ENCODE results near the gene NTF4. TPM values are rescaled to one million over a fixed set of nuclear protein-coding genes. Genes with fewer than 3 reads are reported as not detected.

The NTF4 gene
- total and polyA plus RNA-seq, 2 of the 13 experiments (the other 11 are each of a cell fraction or from before 2014, with no cell fraction given) = not detected

DNA sequence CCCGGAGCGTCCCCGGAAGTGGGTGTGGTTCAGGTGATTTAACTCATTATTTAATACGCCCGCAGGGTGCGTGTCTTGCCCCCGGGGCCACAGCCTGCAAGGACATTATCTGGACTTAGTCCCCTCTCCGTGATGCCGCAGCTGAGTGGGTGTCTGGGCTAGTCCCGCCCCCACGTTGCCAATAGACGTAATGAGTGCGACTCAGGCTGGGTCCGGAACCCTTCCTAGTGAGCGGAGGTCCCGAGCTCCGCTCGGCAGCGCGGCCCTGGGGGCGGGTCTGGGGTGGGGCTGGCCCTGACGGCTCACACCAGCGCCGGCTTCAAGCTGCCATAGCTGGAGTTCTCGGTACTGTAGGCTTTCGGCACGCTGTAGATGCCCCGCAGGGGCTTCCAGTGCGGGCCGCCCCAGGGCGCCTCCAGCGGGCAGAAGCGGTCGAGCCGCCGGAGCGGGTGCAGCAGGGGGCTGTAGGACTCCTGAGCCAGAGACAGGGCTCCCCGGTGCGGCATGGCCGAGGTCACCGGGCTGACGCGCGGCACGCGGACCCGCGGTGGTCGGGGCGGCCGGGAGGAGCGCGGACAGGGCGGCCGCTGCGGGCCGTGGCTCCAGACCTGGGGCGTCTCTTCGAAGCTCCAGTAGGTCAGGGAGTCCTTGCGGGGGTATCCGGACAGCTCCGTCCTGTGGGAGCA, 46.8 kb downstream of the NTF4 start (continued):
- TF ChIP-seq TOPORS (CRISPR knock-in tag; IDR thresholded peaks at IDR 0.05) (no peak), ZNF749 (CRISPR knock-in tag; IDR thresholded peaks at IDR 0.05; ENCODE audit: borderline replicate concordance) (0 out of 2 replicates have a peak, but pooled peaks have one; percentile 40), ZBTB7B (CRISPR knock-in tag; IDR thresholded peaks at IDR 0.05) (peak; percentile 36; the same call in 1 of the 2 replicates), KLF15 (CRISPR knock-in tag; IDR thresholded peaks at IDR 0.05; ENCODE audit: borderline replicate concordance) (no peak), MAZ (IDR thresholded peaks at IDR 0.05; ENCODE audit: borderline replicate concordance, low read depth, low read length) (peak; percentile 42; the same call in 1 of the 2 replicates), MAZ (CRISPR knock-in tag; IDR thresholded peaks at IDR 0.05; ENCODE audit: low read depth) (no peak), MYC (CRISPR knock-in tag; IDR thresholded peaks at IDR 0.05; ENCODE audit: borderline replicate concordance) (0 out of 2 replicates have a peak, but pooled peaks have one; percentile 28), ZBTB20 (CRISPR knock-in tag; IDR thresholded peaks at IDR 0.05; ENCODE audit: borderline replicate concordance, low read depth) (no peak), BORCS8-MEF2B (CRISPR knock-in tag; IDR thresholded peaks at IDR 0.05) (peak; percentile 47)
- TF ChIP-seq, protein P1, sequence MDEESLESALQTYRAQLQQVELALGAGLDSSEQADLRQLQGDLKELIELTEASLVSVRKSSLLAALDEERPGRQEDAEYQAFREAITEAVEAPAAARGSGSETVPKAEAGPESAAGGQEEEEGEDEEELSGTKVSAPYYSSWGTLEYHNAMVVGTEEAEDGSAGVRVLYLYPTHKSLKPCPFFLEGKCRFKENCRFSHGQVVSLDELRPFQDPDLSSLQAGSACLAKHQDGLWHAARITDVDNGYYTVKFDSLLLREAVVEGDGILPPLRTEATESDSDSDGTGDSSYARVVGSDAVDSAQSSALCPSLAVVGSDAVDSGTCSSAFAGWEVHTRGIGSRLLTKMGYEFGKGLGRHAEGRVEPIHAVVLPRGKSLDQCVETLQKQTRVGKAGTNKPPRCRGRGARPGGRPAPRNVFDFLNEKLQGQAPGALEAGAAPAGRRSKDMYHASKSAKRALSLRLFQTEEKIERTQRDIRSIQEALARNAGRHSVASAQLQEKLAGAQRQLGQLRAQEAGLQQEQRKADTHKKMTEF (CRISPR knock-in tag; IDR thresholded peaks at IDR 0.05) = no peak

DNA sequence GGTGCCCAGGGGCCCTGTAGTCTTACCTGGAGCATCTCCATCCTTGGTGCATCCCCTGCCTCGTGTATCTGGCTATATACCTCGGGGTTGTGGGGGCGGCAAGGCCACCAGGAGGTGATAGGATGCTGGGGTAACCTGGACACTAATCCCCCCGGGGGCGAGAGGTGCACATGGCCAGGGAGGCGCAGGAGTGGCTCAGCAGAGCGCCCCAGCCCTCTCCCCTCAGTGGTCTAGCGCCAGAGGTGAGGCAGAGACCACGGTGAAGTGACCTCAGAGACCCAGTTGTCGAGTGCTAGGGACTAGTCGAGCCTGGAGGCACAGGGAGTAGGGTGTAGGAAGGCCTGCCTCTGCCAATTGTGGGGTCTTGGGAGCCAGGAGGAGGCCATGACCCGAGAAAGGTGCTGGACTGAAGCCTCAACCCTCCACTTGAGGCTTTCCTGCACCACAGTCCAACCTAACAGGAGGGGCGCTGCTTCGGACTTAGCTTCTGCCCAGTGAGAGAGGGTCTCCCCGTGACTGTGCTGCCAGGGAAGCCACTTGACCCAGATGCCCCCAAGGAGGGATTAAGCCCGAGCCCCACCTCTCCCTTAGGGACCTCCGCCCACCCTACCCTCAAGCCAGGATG, 47.5 kb downstream of the NTF4 start, which contains the start of gene LHB:
LHB (minus strand) TSS at position 51 of the 625 bp plus-strand sequence; CDS start at position 41, 10 bp downstream.
- Histone ChIP-seq H3K4me1 (ENCODE audit: insufficient read depth, low read length) (peaks cover 27% of the 10 kb centered on the region), H3K4me3 (replicated peaks in 1 of 3; ENCODE audit: insufficient read depth in 1 of 3, low read depth in 2 of 3, low read length in 3 of 3) (peak within 1 kb of the TSS in 2 of 3 experiments; percentile 10 to 63; a peak in 2 of 6 replicates), H3K9me3 (ENCODE audit: low read length) (no peaks in the 10 kb centered on the region), H3K27ac (ENCODE audit: extremely low read length, insufficient read depth, low read length) (no peak within 1 kb of the TSS), H3K27me3 (ENCODE audit: control insufficient read depth in 1 of 2, insufficient read depth in 2 of 2, low read length in 2 of 2) (peaks cover 0 to 24% of the 10 kb centered on the region in 2 experiments; a peak in 3 of 5 replicates), H3K4me2 (ENCODE audit: low read depth, low read length) (peak within 1 kb of the TSS; percentile 98), H4K20me1 (ENCODE audit: insufficient read depth, low read length) (no peaks in the 10 kb centered on the region), H3K9ac (ENCODE audit: insufficient read depth, low read depth, low read length) (no peak within 1 kb of the TSS), H3K36me3 (replicated peaks in 1 of 2; ENCODE audit: control insufficient read depth in 1 of 2, insufficient read depth in 2 of 2, low read length in 2 of 2) (peaks cover 4 to 23% of the 10 kb centered on the region in 2 experiments; a peak in 4 of 5 replicates), H2AFZ (ENCODE audit: low read length) (no peak within 1 kb of the TSS), H3K79me2 (ENCODE audit: insufficient read depth, low read length) (no peaks in the 10 kb centered on the region)
- FAIRE-seq (no peak), ATAC-seq (no peak), DNase-seq (ENCODE audit: low spot score) (no peak)
- in situ Hi-C loops (cut with HindIII; ENCODE audit: extremely low pct_ligation_motif_present, low pct_unique_long_range_greater_than_20kb) = no loop called here
- BruUV-seq (replicated peaks) = no TSS peak
- no peak for TF ChIP-seq TCF7L2 (IDR thresholded peaks at IDR 0.05; ENCODE audit: low read depth, low read length)
- 0 out of 2 replicates have a peak, but pooled peaks have one; percentile 9 for TF ChIP-seq POLR2AphosphoS5 (IDR thresholded peaks at IDR 0.05; ENCODE audit: low read depth, low read length)
- TF ChIP-seq, protein P2, sequence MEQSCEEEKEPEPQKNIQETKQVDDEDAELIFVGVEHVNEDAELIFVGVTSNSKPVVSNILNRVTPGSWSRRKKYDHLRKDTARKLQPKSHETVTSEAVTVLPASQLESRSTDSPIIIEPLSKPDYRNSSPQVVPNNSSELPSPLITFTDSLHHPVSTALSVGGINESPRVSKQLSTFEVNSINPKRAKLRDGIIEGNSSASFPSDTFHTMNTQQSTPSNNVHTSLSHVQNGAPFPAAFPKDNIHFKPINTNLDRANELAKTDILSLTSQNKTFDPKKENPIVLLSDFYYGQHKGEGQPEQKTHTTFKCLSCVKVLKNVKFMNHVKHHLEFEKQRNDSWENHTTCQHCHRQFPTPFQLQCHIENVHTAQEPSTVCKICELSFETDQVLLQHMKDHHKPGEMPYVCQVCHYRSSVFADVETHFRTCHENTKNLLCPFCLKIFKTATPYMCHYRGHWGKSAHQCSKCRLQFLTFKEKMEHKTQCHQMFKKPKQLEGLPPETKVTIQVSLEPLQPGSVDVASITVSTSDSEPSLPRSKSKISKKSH (CRISPR knock-in tag; IDR thresholded peaks at IDR 0.05; ENCODE audit: borderline replicate concordance) = peak; percentile 38; the same call in 1 of the 2 replicates
- intact Hi-C loops (cut with micrococcal nuclease; ENCODE audit: unreplicated experiment) = no loop called here
- POLR2A ChIA-PET = interaction anchor here (2.9 kb wide), 1 partner anchor 24 kb away, joined by 21 read pairs; the partner anchor contains the start of genes GYS1 and RUVBL2
- 87% methylated on average over 10 of the region's 17 CpGs for WGBS (ENCODE audit: low lambda C conversion rate)
- CTCF ChIA-PET (ENCODE audit: low intra/inter-chr PET ratio, low total read pairs) = no interaction called here

All from HepG2 (cell line).